Osteoblast (primary cell): Measurements from ENCODE around the gene ARMC5. TPM values are rescaled to one million over a fixed set of nuclear protein-coding genes. Genes with fewer than 3 reads are reported as not detected.

Experiments
- DNase-seq: peaks from one replicate; pipeline ENCODE4 v3.0.0; 2011; ENCODE audit warnings: low spot score, mixed read lengths; ENCODE audit not compliant: insufficient read length; ENCODE audit errors: missing footprints
- H2AFZ ChIP-seq: 2 replicates; pipeline ENCODE4 v1.6.0; 2011; ENCODE audit warnings: mild to moderate bottlenecking, low read length
- H3K27ac ChIP-seq: 2 replicates; pipeline ENCODE4 v1.5.1; 2011; ENCODE audit warnings: mild to moderate bottlenecking, low read depth, low read length, moderate library complexity
- H3K27me3 ChIP-seq: 2 replicates; pipeline ENCODE4 v1.6.0; 2012; ENCODE audit warnings: mild to moderate bottlenecking, control low read depth, inconsistent platforms, low read length, moderate library complexity; ENCODE audit not compliant: insufficient read depth
- H3K36me3 ChIP-seq: 2 replicates; pipeline ENCODE4 v1.5.1; 2011; ENCODE audit warnings: mild to moderate bottlenecking, low read length, control low read depth, moderate library complexity; ENCODE audit not compliant: insufficient read depth
- H3K4me1 ChIP-seq: 2 replicates; pipeline ENCODE4 v1.5.1; 2011; ENCODE audit warnings: mild to moderate bottlenecking, low read length, control low read depth, moderate library complexity; ENCODE audit not compliant: insufficient read depth
- H3K4me2 ChIP-seq: 2 replicates; pipeline ENCODE4 v1.6.0; 2011; ENCODE audit warnings: mild to moderate bottlenecking, low read length; ENCODE audit not compliant: insufficient read depth
- H3K4me3 ChIP-seq: fragments of 200-600 bp; sonication (generic); 3 replicates; pipeline ENCODE4 v1.5.1; 2012; ENCODE audit warnings: mild to moderate bottlenecking, low read length, inconsistent platforms; ENCODE audit not compliant: insufficient read depth
- H3K79me2 ChIP-seq: 2 replicates; pipeline ENCODE4 v1.6.0; 2012; ENCODE audit warnings: mild to moderate bottlenecking, low read length, control low read depth, inconsistent platforms; ENCODE audit not compliant: insufficient read depth
- H3K9me3 ChIP-seq: 2 replicates; pipeline ENCODE4 v1.5.1; 2011; ENCODE audit warnings: low read depth, low read length, control low read depth
- H4K20me1 ChIP-seq: 2 replicates; pipeline ENCODE4 v1.6.0; 2012; ENCODE audit warnings: mild to moderate bottlenecking, low read length, control low read depth; ENCODE audit not compliant: insufficient read depth
- total RNA-seq: library from RNA; depleted of rRNA; stranded (reverse); fragments of >200 nt; gene quantifications from 2 replicates; pipeline ENCODE4 v1.2.3, GENCODE V29; 2012
- TF ChIP-seq, protein P1 (sequence below): IDR thresholded peaks from 2 replicates; pipeline ENCODE4 v1.5.1; 2011; ENCODE audit warnings: mild to moderate bottlenecking, low read depth, low read length, moderate library complexity; ENCODE audit errors: extremely low read depth

ARMC5 gene
- total RNA-seq, 1 donor = 12.7 TPM

DNA sequence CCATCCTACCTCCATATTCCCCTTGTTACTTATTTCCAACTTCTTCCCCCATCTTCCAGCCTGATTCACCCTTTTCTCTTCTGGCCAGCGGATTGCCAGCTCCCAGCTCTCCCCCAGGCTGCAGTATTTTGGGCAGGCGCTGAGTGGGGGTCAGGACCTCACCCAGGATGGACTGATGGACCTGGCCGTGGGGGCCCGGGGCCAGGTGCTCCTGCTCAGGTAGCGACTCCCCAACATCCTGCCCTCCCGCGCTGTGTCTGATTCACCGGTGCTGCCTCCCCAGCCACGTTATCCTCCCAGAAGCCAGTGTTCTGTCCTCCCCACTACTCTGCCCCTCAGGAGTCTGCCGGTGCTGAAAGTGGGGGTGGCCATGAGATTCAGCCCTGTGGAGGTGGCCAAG is 46.6 kb upstream of the ARMC5 start:
- DNase-seq = no peak
- H3K4me3 ChIP-seq = no peak overlapping the region

DNA sequence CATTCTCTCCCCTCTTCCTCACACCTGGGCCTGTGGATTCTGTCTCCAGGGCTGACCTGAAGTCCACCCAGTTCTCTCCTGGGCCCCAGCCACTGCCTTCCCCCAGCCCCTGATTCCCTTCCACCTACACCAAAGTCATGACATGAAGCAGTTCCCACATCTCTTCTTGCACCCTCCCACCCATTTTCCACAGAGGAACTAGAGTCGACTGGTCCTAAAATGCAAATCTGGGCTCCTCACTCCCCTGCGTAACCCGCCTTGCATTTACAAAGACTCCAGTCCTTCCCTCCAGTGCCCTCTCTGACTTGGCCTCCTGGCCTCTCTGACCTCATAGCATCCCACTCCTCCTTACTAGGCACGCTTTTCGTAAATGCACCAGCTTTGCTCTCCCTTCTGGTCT is 45.9 kb upstream of the ARMC5 start:
- Histone ChIP-seq H3K79me2 (no peaks in the 10 kb centered on the region), H3K9me3 (no peaks in the 10 kb centered on the region), H2AFZ (no peak overlapping the region), H3K36me3 (no peaks in the 10 kb centered on the region), H3K27ac (no peak overlapping the region), H3K27me3 (peaks cover 6% of the 10 kb centered on the region), H4K20me1 (no peaks in the 10 kb centered on the region), H3K4me1 (no peaks in the 10 kb centered on the region), H3K4me2 (no peak overlapping the region), H3K4me3 (no peak overlapping the region)
- TF ChIP-seq, protein P1, sequence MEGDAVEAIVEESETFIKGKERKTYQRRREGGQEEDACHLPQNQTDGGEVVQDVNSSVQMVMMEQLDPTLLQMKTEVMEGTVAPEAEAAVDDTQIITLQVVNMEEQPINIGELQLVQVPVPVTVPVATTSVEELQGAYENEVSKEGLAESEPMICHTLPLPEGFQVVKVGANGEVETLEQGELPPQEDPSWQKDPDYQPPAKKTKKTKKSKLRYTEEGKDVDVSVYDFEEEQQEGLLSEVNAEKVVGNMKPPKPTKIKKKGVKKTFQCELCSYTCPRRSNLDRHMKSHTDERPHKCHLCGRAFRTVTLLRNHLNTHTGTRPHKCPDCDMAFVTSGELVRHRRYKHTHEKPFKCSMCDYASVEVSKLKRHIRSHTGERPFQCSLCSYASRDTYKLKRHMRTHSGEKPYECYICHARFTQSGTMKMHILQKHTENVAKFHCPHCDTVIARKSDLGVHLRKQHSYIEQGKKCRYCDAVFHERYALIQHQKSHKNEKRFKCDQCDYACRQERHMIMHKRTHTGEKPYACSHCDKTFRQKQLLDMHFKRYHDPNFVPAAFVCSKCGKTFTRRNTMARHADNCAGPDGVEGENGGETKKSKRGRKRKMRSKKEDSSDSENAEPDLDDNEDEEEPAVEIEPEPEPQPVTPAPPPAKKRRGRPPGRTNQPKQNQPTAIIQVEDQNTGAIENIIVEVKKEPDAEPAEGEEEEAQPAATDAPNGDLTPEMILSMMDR = no peak
- DNase-seq = no peak

More for the DNA sequence above, 46.6 kb upstream of the ARMC5 start:
- no peak overlapping the region for H3K4me2 ChIP-seq
- H3K27me3 ChIP-seq = peaks cover 6% of the 10 kb centered on the region
- H4K20me1 ChIP-seq = no peaks in the 10 kb centered on the region
- TF ChIP-seq, protein P1 = no peak
- no peaks in the 10 kb centered on the region for H3K9me3 ChIP-seq
- no peak overlapping the region for H3K27ac ChIP-seq
- H2AFZ ChIP-seq = no peak overlapping the region
- no peaks in the 10 kb centered on the region for H3K36me3 ChIP-seq
- no peaks in the 10 kb centered on the region for H3K79me2 ChIP-seq
- no peaks in the 10 kb centered on the region for H3K4me1 ChIP-seq

DNA sequence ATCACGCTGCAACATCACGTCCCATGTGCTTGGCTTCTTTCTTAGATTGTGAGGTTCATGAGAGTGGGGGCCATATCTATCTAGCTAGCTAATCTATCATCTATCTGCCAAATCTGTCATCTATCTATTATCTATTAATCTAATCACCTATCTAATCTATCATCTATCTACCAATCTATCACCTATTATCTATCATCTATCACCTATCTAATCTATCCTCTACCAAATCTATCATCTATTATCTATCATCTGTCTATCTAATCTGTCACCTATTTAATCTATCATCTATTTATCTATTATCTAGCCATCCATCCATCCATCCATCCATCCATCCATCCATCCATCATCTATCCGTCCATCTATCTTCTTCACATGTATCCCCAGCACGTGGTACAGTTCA is 45.4 kb upstream of the ARMC5 start:
- Histone ChIP-seq H3K4me1 (no peaks in the 10 kb centered on the region), H2AFZ (no peak overlapping the region), H3K27ac (no peak overlapping the region), H3K79me2 (no peaks in the 10 kb centered on the region), H3K27me3 (peaks cover 6% of the 10 kb centered on the region), H4K20me1 (no peaks in the 10 kb centered on the region), H3K9me3 (no peaks in the 10 kb centered on the region), H3K36me3 (no peaks in the 10 kb centered on the region), H3K4me3 (no peak overlapping the region), H3K4me2 (no peak overlapping the region)
- DNase-seq = no peak
- TF ChIP-seq, protein P1 = no peak

DNA sequence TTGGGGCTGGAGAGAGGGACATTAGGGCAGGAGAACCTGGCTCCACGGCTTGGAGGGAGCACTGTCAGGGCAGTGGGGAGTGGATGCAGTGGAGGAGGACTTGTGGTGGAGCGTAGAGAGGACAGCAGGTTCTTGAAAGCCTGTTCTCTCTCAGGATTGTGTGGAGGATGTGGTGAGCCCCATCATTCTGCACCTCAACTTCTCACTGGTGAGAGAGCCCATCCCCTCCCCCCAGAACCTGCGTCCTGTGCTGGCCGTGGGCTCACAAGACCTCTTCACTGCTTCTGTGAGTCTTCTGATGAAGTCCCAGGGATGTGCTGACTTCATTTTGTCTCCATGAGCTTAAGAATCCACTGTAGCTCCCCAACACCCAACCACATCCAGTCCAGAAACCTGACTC is 44.6 kb upstream of the ARMC5 start:
- H2AFZ ChIP-seq = no peak overlapping the region
- no peak overlapping the region for H3K4me2 ChIP-seq
- no peak overlapping the region for H3K4me3 ChIP-seq

More for the DNA sequence above, 44.6 kb upstream of the ARMC5 start:
- Histone ChIP-seq H3K79me2 (no peaks in the 10 kb centered on the region), H3K27ac (no peak overlapping the region), H3K4me1 (no peaks in the 10 kb centered on the region), H3K27me3 (peaks cover 6% of the 10 kb centered on the region), H3K36me3 (no peaks in the 10 kb centered on the region), H4K20me1 (no peaks in the 10 kb centered on the region), H3K9me3 (no peaks in the 10 kb centered on the region)
- TF ChIP-seq, protein P1 = no peak
- no peak for DNase-seq
